ENCODE results near the gene SSTR4. TPM values are rescaled to one million over a fixed set of nuclear protein-coding genes. Genes with fewer than 3 reads are reported as not detected.

SSTR4 gene
- total and polyA plus RNA-seq, 2 donors (not counting 1 experiment from before 2014, with no cell fraction given): not detected

DNA sequence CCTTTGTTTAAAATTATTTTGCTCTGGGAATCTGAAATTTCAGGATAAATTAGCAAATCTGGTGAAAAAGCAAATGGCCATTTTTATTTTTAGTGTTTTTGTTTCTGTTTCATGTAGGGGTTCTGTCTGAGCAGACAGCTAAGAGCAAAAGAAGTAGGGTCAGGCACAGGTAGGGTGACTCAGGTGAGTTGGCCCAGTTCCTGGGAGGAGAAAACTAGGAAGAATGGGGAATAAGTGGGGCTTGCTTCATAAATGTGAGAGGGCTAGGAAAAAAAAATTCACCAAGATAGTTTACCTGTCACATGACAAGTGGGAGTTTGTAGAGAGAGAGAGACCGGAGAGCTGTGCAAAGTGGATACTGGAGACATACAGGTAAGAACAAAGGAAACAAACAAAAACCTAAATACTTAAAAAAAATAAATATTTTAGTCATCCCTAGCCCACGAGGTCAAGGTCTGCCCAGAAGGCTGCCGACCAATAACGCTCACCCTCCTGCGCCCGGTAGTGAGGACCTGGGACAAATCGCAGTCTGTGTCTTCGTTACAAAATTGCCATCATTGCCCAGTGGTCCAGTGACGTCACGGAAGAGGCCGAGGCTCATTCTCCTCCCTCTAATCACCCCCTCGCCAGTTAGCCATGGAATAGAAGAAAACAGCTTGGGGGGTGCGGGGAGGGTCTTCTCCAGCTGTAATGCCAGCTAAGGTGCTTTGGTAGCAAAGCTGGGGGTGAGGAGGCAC lies 12.1 kb downstream of the SSTR4 start:
- H3K27ac ChIP-seq (ENCODE audit: insufficient read depth, low read length): no peak overlapping the region
- peak overlapping the region; percentile 37 for H3K4me2 ChIP-seq (ENCODE audit: extremely low read depth, insufficient read depth, low read length)
- no peaks in the 10 kb centered on the region for H3K4me1 ChIP-seq (ENCODE audit: control insufficient read depth, extremely low read depth, insufficient read depth, low read length)
- no peak for DNase-seq (ENCODE audit: low read depth in 2 of 2)
- no peaks in the 10 kb centered on the region for H4K20me1 ChIP-seq (ENCODE audit: control insufficient read depth, extremely low read depth, insufficient read depth, low read length)
- peaks cover 3% of the 10 kb centered on the region for H3K27me3 ChIP-seq (ENCODE audit: control insufficient read depth, insufficient read depth, low read length)
- H3K36me3 ChIP-seq (ENCODE audit: control insufficient read depth, insufficient read depth, low read length): no peaks in the 10 kb centered on the region
- peaks cover 3% of the 10 kb centered on the region for H3K79me2 ChIP-seq (ENCODE audit: control insufficient read depth, insufficient read depth, low read length)
- peak overlapping the region in 2 of 4 experiments; percentile 20 to 55 for H3K4me3 ChIP-seq (replicated peaks in 1 of 4; ENCODE audit: control extremely low read depth in 1 of 4, insufficient read depth in 1 of 4, low read depth in 3 of 4, low read length in 4 of 4)
- no peak overlapping the region for H3K9ac ChIP-seq (ENCODE audit: insufficient read depth, low read length)
- no peaks in the 10 kb centered on the region for H3K9me3 ChIP-seq (ENCODE audit: control insufficient read depth, insufficient read depth, low read depth, low read length)
- no peak overlapping the region for H2AFZ ChIP-seq (ENCODE audit: low read length)
- no peak for TF ChIP-seq EZH2 (IDR thresholded peaks at IDR 0.05; ENCODE audit: low read length, missing control alignments)
- TF ChIP-seq, protein P1, sequence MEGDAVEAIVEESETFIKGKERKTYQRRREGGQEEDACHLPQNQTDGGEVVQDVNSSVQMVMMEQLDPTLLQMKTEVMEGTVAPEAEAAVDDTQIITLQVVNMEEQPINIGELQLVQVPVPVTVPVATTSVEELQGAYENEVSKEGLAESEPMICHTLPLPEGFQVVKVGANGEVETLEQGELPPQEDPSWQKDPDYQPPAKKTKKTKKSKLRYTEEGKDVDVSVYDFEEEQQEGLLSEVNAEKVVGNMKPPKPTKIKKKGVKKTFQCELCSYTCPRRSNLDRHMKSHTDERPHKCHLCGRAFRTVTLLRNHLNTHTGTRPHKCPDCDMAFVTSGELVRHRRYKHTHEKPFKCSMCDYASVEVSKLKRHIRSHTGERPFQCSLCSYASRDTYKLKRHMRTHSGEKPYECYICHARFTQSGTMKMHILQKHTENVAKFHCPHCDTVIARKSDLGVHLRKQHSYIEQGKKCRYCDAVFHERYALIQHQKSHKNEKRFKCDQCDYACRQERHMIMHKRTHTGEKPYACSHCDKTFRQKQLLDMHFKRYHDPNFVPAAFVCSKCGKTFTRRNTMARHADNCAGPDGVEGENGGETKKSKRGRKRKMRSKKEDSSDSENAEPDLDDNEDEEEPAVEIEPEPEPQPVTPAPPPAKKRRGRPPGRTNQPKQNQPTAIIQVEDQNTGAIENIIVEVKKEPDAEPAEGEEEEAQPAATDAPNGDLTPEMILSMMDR (conservative IDR thresholded peaks at IDR 0.05 in 1 of 2, IDR thresholded peaks at IDR 0.05 in 1 of 2; ENCODE audit: low read depth in 1 of 2, low read length in 2 of 2): no peak

DNA sequence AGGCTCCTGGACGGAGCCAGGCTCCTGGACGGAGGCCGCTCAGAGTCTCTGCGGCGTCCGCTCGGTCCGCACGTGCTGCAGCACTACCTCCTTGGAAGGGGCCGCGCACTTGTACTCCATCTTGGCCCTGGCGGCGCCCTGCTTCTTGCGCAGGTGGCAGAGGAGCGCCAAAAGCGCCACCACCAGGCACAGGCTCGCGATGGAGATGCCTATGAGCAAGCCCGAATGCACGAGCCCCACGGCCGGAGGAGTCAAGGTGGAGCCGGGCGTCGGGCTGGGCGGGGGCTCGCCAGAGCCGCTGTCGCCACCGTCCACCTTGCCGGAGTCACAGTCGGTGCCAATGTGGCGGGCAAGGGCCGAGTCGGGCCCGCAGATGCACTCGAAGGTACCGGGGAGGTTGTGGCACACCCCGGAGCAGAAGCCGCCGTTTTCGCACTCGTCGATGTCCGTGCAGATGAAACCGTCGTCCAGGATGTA lies 12.7 kb downstream of the SSTR4 start:
- Histone ChIP-seq H3K4me2 (ENCODE audit: extremely low read depth, insufficient read depth, low read length) (peak overlapping the region; percentile 71), H3K36me3 (ENCODE audit: control insufficient read depth, insufficient read depth, low read length) (no peaks in the 10 kb centered on the region), H3K4me1 (ENCODE audit: control insufficient read depth, extremely low read depth, insufficient read depth, low read length) (no peaks in the 10 kb centered on the region), H3K4me3 (replicated peaks in 1 of 4; ENCODE audit: control extremely low read depth in 1 of 4, insufficient read depth in 1 of 4, low read depth in 3 of 4, low read length in 4 of 4) (peak overlapping the region in 3 of 4 experiments; percentile 10 to 55 (median 39)), H3K27ac (ENCODE audit: insufficient read depth, low read length) (no peak overlapping the region), H3K79me2 (ENCODE audit: control insufficient read depth, insufficient read depth, low read length) (peaks cover 3% of the 10 kb centered on the region), H3K9ac (ENCODE audit: insufficient read depth, low read length) (no peak overlapping the region), H3K27me3 (ENCODE audit: control insufficient read depth, insufficient read depth, low read length) (peaks cover 3% of the 10 kb centered on the region), H2AFZ (ENCODE audit: low read length) (peak overlapping the region; percentile 45), H4K20me1 (ENCODE audit: control insufficient read depth, extremely low read depth, insufficient read depth, low read length) (no peaks in the 10 kb centered on the region), H3K9me3 (ENCODE audit: control insufficient read depth, insufficient read depth, low read depth, low read length) (no peaks in the 10 kb centered on the region)
- TF ChIP-seq, protein P1 (conservative IDR thresholded peaks at IDR 0.05 in 1 of 2, IDR thresholded peaks at IDR 0.05 in 1 of 2; ENCODE audit: low read depth in 1 of 2, low read length in 2 of 2): no peak
- TF ChIP-seq EZH2 (IDR thresholded peaks at IDR 0.05; ENCODE audit: low read length, missing control alignments): no peak
- DNase-seq (ENCODE audit: low read depth in 2 of 2): no peak

DNA sequence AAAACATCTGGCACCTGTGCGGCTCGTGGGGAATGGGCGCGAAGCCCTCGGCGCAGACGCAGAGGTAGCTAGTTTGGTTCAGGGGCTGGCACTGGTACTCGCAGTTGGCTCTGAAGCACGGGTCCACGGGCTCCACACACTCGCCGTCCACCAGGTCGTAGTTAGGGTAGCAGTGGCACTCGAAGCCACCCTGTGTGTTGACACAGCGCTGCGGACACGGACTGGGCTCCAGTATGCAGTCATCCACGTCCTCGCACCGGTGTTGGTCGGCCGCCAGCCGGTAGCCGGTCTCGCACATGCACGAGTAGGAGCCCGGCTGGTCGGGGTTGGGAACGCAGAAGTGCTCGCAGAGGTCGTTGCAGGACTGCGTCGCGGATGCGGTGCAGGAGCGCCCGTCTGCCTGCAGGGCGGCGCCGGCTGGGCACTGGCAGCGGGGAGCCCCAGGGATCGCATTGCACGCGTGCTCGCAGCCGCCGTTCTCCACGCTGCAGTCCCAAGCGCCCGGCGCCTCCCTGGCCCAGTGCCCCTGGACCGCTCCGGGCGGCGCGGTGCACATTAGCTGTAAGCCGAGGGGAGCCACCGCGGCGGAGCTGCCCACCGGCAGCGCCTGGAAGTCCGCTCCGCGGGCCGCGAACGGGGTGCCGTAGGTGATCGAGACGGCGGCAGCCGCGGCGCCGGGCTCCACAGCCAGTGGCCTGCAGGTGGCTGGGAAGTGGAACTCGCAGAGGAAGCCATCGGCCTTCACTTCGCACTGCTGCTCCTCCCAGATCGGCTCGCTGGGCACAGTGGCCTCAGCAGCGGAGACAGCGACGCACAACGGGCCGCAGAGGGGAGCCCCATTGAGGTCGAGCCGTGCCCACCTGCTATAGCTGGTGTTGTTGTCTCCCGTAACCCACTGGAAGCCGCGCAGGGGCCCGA lies 13.4 kb downstream of the SSTR4 start:
- Histone ChIP-seq H3K4me2 (ENCODE audit: extremely low read depth, insufficient read depth, low read length) (peak overlapping the region; percentile 71), H3K27me3 (ENCODE audit: control insufficient read depth, insufficient read depth, low read length) (peaks cover under 1% of the 10 kb centered on the region), H3K79me2 (ENCODE audit: control insufficient read depth, insufficient read depth, low read length) (peaks cover 3% of the 10 kb centered on the region), H3K4me1 (ENCODE audit: control insufficient read depth, extremely low read depth, insufficient read depth, low read length) (no peaks in the 10 kb centered on the region), H3K27ac (ENCODE audit: insufficient read depth, low read length) (no peak overlapping the region), H3K9ac (ENCODE audit: insufficient read depth, low read length) (no peak overlapping the region), H3K9me3 (ENCODE audit: control insufficient read depth, insufficient read depth, low read depth, low read length) (no peaks in the 10 kb centered on the region), H3K36me3 (ENCODE audit: control insufficient read depth, insufficient read depth, low read length) (no peaks in the 10 kb centered on the region), H4K20me1 (ENCODE audit: control insufficient read depth, extremely low read depth, insufficient read depth, low read length) (no peaks in the 10 kb centered on the region), H3K4me3 (replicated peaks in 1 of 4; ENCODE audit: control extremely low read depth in 1 of 4, insufficient read depth in 1 of 4, low read depth in 3 of 4, low read length in 4 of 4) (peak overlapping the region; percentile 2 to 55 (median 30)), H2AFZ (ENCODE audit: low read length) (peak overlapping the region; percentile 45)
- peak; percentile 22 to 23 for DNase-seq (ENCODE audit: low read depth in 2 of 2)
- TF ChIP-seq, protein P1 (conservative IDR thresholded peaks at IDR 0.05 in 1 of 2, IDR thresholded peaks at IDR 0.05 in 1 of 2; ENCODE audit: low read depth in 1 of 2, low read length in 2 of 2): peak; percentile 23 to 38
- peak; percentile 68 for TF ChIP-seq EZH2 (IDR thresholded peaks at IDR 0.05; ENCODE audit: low read length, missing control alignments)
